DOHH2 (cell line): Measurements from ENCODE around the gene OR9Q2.
"Not testable (repeated sequence)": the region's sequence is repeated elsewhere in the genome, so short reads cannot be mapped to it uniquely, and the experiment has no call there.

Experiments used
- H3F3A ChIP-seq: fragments of 200-600 bp; sonication (generic), shearing (Covaris generic); 2 replicates; pipeline ENCODE4 v1.6.0; 2016; ENCODE audit warnings: antibody characterized with exemption, mild to moderate bottlenecking; ENCODE audit not compliant: control insufficient read depth, insufficient read depth
- H3K27ac ChIP-seq: fragments of 200-600 bp; sonication (generic); 2 replicates; pipeline ENCODE4 v1.5.1; 2014; ENCODE audit warnings: low read depth, mild to moderate bottlenecking, low read length, moderate library complexity
- H3K27me3 ChIP-seq: fragments of 200-600 bp; sonication (generic); 2 replicates; pipeline ENCODE4 v1.6.1; 2014; ENCODE audit warnings: mild to moderate bottlenecking, low read length, mixed read lengths; ENCODE audit not compliant: control insufficient read depth
- H3K36me3 ChIP-seq: fragments of 200-600 bp; sonication (generic); 2 replicates; pipeline ENCODE4 v1.6.1; 2014; ENCODE audit warnings: mild to moderate bottlenecking, low read length, moderate library complexity, mixed read lengths; ENCODE audit not compliant: control insufficient read depth
- H3K4me1 ChIP-seq: fragments of 200-600 bp; sonication (generic); 2 replicates; pipeline ENCODE4 v1.6.1; 2014; ENCODE audit warnings: mild to moderate bottlenecking, low read length, mixed read lengths; ENCODE audit not compliant: control insufficient read depth
- H3K4me2 ChIP-seq: fragments of 200-600 bp; sonication (generic); 2 replicates; pipeline ENCODE4 v1.6.0; 2014; ENCODE audit warnings: mild to moderate bottlenecking, low read length, moderate library complexity
- H3K4me3 ChIP-seq: fragments of 200-600 bp; sonication (generic); 2 replicates; pipeline ENCODE4 v1.5.1; 2014; ENCODE audit warnings: mild to moderate bottlenecking, low read length, mixed read lengths
- H3K79me2 ChIP-seq: fragments of 200-600 bp; sonication (generic); 2 replicates; pipeline ENCODE4 v1.6.1; 2014; ENCODE audit warnings: mild to moderate bottlenecking, low read length, mixed read lengths; ENCODE audit not compliant: control insufficient read depth
- H3K9me2 ChIP-seq: fragments of 200-600 bp; sonication (generic); replicated peaks from 2 replicates; pipeline ENCODE4 v1.6.1; 2014; ENCODE audit warnings: mild to moderate bottlenecking, low read length, mixed read lengths; ENCODE audit not compliant: control insufficient read depth
- H3K9me3 ChIP-seq: fragments of 200-600 bp; sonication (generic); 2 replicates; pipeline ENCODE4 v1.6.1; 2014; ENCODE audit warnings: antibody characterized with exemption, low read length, mixed read lengths; ENCODE audit not compliant: control insufficient read depth, insufficient read depth
- H4K20me1 ChIP-seq: fragments of 200-600 bp; sonication (generic); 2 replicates; pipeline ENCODE4 v1.6.0; 2014; ENCODE audit warnings: low read depth, mild to moderate bottlenecking, antibody characterized with exemption, low read length, moderate library complexity; ENCODE audit not compliant: control insufficient read depth, insufficient read depth
- EZH2phosphoT487 ChIP-seq: fragments of 200-600 bp; sonication (generic); IDR thresholded peaks from 2 replicates; pipeline ENCODE4 v1.6.1; 2017; ENCODE audit warnings: borderline replicate concordance, mild to moderate bottlenecking, antibody characterized with exemption, low read length, moderate library complexity, mixed read lengths
- TF ChIP-seq, protein P1 (sequence below): fragments of 200-600 bp; sonication (generic); IDR thresholded peaks from one replicate; pipeline ENCODE4 v1.5.1; 2014; ENCODE audit warnings: antibody characterized with exemption, mild to moderate bottlenecking, low read depth, low read length; ENCODE audit not compliant: poor library complexity, severe bottlenecking

The OR9Q2 gene

DNA sequence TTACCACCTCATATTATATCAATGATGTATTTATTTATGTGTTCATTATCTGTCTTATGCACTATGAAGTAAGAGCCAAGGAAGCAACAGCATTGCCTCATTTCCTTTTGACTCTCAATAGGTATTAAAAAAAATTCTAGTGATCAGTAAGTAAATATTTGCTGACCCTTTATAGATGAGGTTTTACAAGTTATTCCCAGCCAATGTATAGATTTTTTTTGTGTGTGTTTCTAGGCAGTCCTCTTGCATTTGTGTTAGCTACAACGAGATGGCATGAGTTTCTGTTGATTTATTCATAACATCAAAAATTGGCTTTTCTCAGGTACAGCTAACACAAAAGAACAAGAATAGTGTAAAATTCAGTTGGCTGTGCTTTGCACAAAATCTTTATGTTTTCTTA, 10.4 kb downstream of the OR9Q2 start:
- Histone ChIP-seq H3F3A (no peaks in the 10 kb centered on the region), H3K36me3 (no peaks in the 10 kb centered on the region), H3K9me3 (peaks cover 4% of the 10 kb centered on the region; the same call in 1 of the 2 replicates), H3K27ac (no peak overlapping the region), H3K79me2 (no peaks in the 10 kb centered on the region), H4K20me1 (no peaks in the 10 kb centered on the region), H3K4me2 (no peak overlapping the region), H3K27me3 (no peaks in the 10 kb centered on the region), H3K9me2 (no peaks in the 10 kb centered on the region), H3K4me3 (no peak overlapping the region), H3K4me1 (no peaks in the 10 kb centered on the region)
- TF ChIP-seq, protein P1, sequence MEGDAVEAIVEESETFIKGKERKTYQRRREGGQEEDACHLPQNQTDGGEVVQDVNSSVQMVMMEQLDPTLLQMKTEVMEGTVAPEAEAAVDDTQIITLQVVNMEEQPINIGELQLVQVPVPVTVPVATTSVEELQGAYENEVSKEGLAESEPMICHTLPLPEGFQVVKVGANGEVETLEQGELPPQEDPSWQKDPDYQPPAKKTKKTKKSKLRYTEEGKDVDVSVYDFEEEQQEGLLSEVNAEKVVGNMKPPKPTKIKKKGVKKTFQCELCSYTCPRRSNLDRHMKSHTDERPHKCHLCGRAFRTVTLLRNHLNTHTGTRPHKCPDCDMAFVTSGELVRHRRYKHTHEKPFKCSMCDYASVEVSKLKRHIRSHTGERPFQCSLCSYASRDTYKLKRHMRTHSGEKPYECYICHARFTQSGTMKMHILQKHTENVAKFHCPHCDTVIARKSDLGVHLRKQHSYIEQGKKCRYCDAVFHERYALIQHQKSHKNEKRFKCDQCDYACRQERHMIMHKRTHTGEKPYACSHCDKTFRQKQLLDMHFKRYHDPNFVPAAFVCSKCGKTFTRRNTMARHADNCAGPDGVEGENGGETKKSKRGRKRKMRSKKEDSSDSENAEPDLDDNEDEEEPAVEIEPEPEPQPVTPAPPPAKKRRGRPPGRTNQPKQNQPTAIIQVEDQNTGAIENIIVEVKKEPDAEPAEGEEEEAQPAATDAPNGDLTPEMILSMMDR: no peak
- no peak for TF ChIP-seq EZH2phosphoT487

DNA sequence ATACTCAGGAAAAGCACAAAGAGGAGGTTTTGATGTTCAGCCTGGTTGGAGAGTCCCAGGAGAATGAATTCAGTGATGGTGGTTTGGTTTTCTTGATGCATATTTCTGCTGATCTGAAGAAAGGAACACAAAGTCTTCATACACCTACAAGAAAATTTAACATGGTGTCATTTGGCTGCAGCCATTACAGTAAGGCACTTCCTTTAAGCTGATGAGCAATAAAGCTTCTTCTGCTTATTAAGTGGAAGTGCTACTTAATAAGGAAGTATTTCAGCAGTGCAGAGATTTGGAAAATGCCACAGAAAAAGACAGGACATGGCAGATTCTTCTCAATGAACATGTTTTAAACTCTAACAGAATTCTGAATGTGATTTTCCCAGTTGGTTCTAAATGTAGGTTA, 15.2 kb downstream of the OR9Q2 start, which contains the start of gene OR1S2:
OR1S2 (minus strand) TSS at position 101 of the 400 bp plus-strand sequence; CDS start at position 101, 0 bp downstream.
- H3K36me3 ChIP-seq: no peaks in the 10 kb centered on the region
- TF ChIP-seq, protein P1: no peak
- no peak for TF ChIP-seq EZH2phosphoT487

DNA sequence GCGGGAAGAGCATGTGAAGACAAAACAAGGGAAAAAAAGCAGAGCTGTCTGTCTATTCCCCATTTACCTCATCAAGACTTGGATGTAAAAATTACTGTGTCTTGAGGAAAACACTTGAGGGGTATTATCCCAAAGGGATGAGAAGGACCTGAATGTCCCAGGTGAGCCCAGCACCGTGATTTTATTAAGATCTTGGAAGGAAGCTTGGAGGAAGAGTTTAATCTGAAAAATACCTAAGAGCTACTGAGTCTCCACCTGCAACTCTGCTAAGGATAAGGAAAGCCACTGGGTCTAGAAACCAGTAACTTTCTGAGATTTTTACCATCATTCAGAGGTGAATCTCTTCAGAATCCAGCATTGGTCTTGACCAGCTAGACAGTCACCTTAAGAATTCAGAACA, 23.6 kb downstream of the OR9Q2 start, which contains the start of gene OR1S1:
OR1S1 (plus strand) TSS at position 301 of the 400 bp plus-strand sequence.
- not testable (repeated sequence) for H3K27ac ChIP-seq, H3K4me3 ChIP-seq, H3K9me2 ChIP-seq, H4K20me1 ChIP-seq, H3K9me3 ChIP-seq, H3K27me3 ChIP-seq, H3K79me2 ChIP-seq, H3K36me3 ChIP-seq, H3K4me2 ChIP-seq, H3F3A ChIP-seq, H3K4me1 ChIP-seq

More for the DNA sequence above, 15.2 kb downstream of the OR9Q2 start, which contains the start of gene OR1S2:
- Histone ChIP-seq H3K27me3 (no peaks in the 10 kb centered on the region), H3K4me3 (no peak within 1 kb of the TSS), H3K27ac (no peak within 1 kb of the TSS), H3K4me2 (no peak within 1 kb of the TSS), H3K79me2 (no peaks in the 10 kb centered on the region), H3F3A (no peaks in the 10 kb centered on the region), H3K9me3 (no peaks in the 10 kb centered on the region), H4K20me1 (no peaks in the 10 kb centered on the region), H3K4me1 (no peaks in the 10 kb centered on the region), H3K9me2 (no peaks in the 10 kb centered on the region)

DNA sequence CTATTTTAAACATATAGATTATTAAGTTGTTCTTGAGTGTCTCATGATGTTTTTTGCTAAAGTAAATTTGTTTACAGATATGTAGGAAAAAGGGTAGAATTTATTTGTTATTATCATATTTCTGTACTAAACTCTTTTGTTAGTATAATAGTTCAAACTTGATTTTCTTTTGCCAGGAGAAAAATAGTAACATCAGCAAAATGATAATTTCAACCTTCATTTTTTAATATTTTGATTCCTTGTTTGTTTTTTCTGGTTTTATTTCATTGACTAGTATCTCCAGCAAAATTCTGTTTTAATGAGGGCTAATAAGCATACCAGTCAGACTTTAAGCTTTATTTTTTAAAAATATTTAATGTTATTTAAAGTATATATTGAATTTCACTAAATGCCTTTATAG, 27.6 kb downstream of the OR9Q2 start:
- H3K9me2 ChIP-seq: no peaks in the 10 kb centered on the region
- no peaks in the 10 kb centered on the region for H3K27me3 ChIP-seq
- no peaks in the 10 kb centered on the region for H3K9me3 ChIP-seq
- H3K79me2 ChIP-seq: no peaks in the 10 kb centered on the region
- no peak overlapping the region for H3K4me3 ChIP-seq
- TF ChIP-seq, protein P1: no peak
- H3K36me3 ChIP-seq: no peaks in the 10 kb centered on the region
- H3K4me1 ChIP-seq: no peaks in the 10 kb centered on the region
- H3K27ac ChIP-seq: no peak overlapping the region
- H4K20me1 ChIP-seq: no peaks in the 10 kb centered on the region
- H3F3A ChIP-seq: no peaks in the 10 kb centered on the region
- H3K4me2 ChIP-seq: no peak overlapping the region
